GM23338 (cell line): ENCODE measurements around the gene ROGDI. TPM values are rescaled to one million over a fixed set of nuclear protein-coding genes. Genes with fewer than 3 reads are reported as not detected.

ENCODE experiments used
- ATAC-seq: fragments of 200-7000 bp; cut with Tn5 transposase; 3 replicates; pipeline ENCODE4 v1.9.1; 2020
- DNase-seq: peaks from one replicate; pipeline ENCODE4 v3.0.0-alpha.2; 2015; ENCODE audit warnings: low spot score
- H2AFZ ChIP-seq: fragments of 200-600 bp; sonication (generic); 2 replicates; pipeline ENCODE4 v1.8.0; 2016; ENCODE audit warnings: antibody characterized with exemption, mild to moderate bottlenecking, moderate library complexity
- H3F3A ChIP-seq: fragments of 200-600 bp; sonication (generic); replicated peaks from 2 replicates; pipeline ENCODE4 v1.8.0; 2017; ENCODE audit warnings: antibody characterized with exemption, mixed run types, low read depth
- H3K27ac ChIP-seq: fragments of 200-600 bp; sonication (generic); 2 replicates; pipeline ENCODE4 v1.6.1; 2016; ENCODE audit warnings: low read depth
- H3K27me3 ChIP-seq: fragments of 200-600 bp; sonication (generic); 2 replicates; pipeline ENCODE4 v1.8.0; 2016; ENCODE audit warnings: mild to moderate bottlenecking, mixed run types, moderate library complexity; ENCODE audit not compliant: insufficient read depth
- H3K36me3 ChIP-seq: fragments of 200-600 bp; sonication (generic); 2 replicates; pipeline ENCODE4 v1.8.0; 2016; ENCODE audit warnings: mild to moderate bottlenecking; ENCODE audit not compliant: insufficient read depth
- H3K4me1 ChIP-seq: fragments of 200-600 bp; sonication (generic); 2 replicates; pipeline ENCODE4 v1.8.0; 2016; ENCODE audit warnings: mild to moderate bottlenecking, moderate library complexity; ENCODE audit not compliant: insufficient read depth
- H3K4me2 ChIP-seq: fragments of 200-600 bp; sonication (generic); 2 replicates; pipeline ENCODE4 v1.7.1; 2017; ENCODE audit warnings: mixed run types
- H3K4me3 ChIP-seq: fragments of 200-600 bp; sonication (generic); 2 replicates; pipeline ENCODE4 v1.6.1; 2016; ENCODE audit warnings: mixed run types
- H3K79me2 ChIP-seq: fragments of 200-600 bp; sonication (generic); replicated peaks from 2 replicates; pipeline ENCODE4 v1.8.0; 2017; ENCODE audit warnings: mild to moderate bottlenecking; ENCODE audit not compliant: insufficient read depth
- H3K9me2 ChIP-seq: fragments of 200-600 bp; sonication (generic); 2 replicates; pipeline ENCODE4 v1.8.0; 2017; ENCODE audit not compliant: insufficient read depth
- H4K20me1 ChIP-seq: fragments of 200-600 bp; sonication (generic); replicated peaks from 2 replicates; pipeline ENCODE4 v1.8.0; 2017; ENCODE audit warnings: mild to moderate bottlenecking; ENCODE audit not compliant: insufficient read depth
- H3K27ac Mint-ChIP-seq: 2 replicates; pipeline ENCODE4 v1.8.0; 2020; ENCODE audit warnings: inconsistent platforms, mild to moderate bottlenecking, moderate library complexity, mixed read lengths
- H3K27me3 Mint-ChIP-seq: 3 replicates; pipeline ENCODE4 v1.8.0; 2022; ENCODE audit warnings: low read depth, mild to moderate bottlenecking, moderate library complexity, mixed read lengths, inconsistent platforms; ENCODE audit not compliant: insufficient read depth, poor library complexity
- H3K36me3 Mint-ChIP-seq: 3 replicates; pipeline ENCODE4 v1.8.0; 2021; ENCODE audit warnings: low read depth, mild to moderate bottlenecking, inconsistent platforms, moderate library complexity, mixed read lengths
- H3K4me1 Mint-ChIP-seq: 3 replicates; pipeline ENCODE4 v1.8.0; 2020; ENCODE audit warnings: mild to moderate bottlenecking, inconsistent platforms, mixed read lengths
- H3K4me3 Mint-ChIP-seq: 3 replicates; pipeline ENCODE4 v1.8.0; 2021; ENCODE audit warnings: moderate library complexity, mild to moderate bottlenecking, inconsistent platforms, mixed read lengths
- H3K9me3 Mint-ChIP-seq: 3 replicates; pipeline ENCODE4 v1.8.0; 2020; ENCODE audit warnings: moderate library complexity, mild to moderate bottlenecking, inconsistent platforms, mixed read lengths
- CREB1 ChIP-seq: fragments of 250-450 bp; sonication (Bioruptor Pico); IDR thresholded peaks from 2 replicates; pipeline ENCODE4 v1.5.0; 2020; ENCODE audit warnings: low read depth, mild to moderate bottlenecking, moderate library complexity
- CTCF ChIP-seq, 2 experiments: fragments of 200-600 bp in 1 of 2; sonication (generic) in 1 of 2; conservative IDR thresholded peaks; 2 replicates each; pipeline versions ENCODE4 v1.5.1 to v1.6.1; 2016 to 2017; ENCODE audit warnings: antibody characterized with exemption in 2 of 2, low read depth in 2 of 2, mild to moderate bottlenecking in 2 of 2, moderate library complexity in 1 of 2
- ETS1 ChIP-seq: IDR thresholded peaks from 2 replicates; pipeline ENCODE4 v1.6.1; 2016; ENCODE audit warnings: antibody characterized with exemption
- EZH2 ChIP-seq: fragments of 200-600 bp; sonication (generic); IDR thresholded peaks from one replicate; pipeline ENCODE4 v1.8.0; 2017; ENCODE audit warnings: antibody characterized with exemption, mild to moderate bottlenecking, low read depth; ENCODE audit not compliant: unreplicated experiment
- STAT1 ChIP-seq: IDR thresholded peaks from one replicate; pipeline ENCODE4 v1.6.1; 2016; ENCODE audit warnings: antibody characterized with exemption; ENCODE audit not compliant: unreplicated experiment
- ZNF114 ChIP-seq: fragments of 250-450 bp; sonication (Bioruptor Pico); IDR thresholded peaks from 2 replicates; pipeline ENCODE4 v1.5.0; 2020; ENCODE audit warnings: mild to moderate bottlenecking, moderate library complexity
- ZNF331 ChIP-seq: fragments of 250-450 bp; sonication (Bioruptor Pico); IDR thresholded peaks from 2 replicates; pipeline ENCODE4 v1.5.0; 2020; ENCODE audit warnings: low read depth, mild to moderate bottlenecking, moderate library complexity
- polyA plus RNA-seq: library from polyadenylated mRNA; unstranded; fragments of >200 nt; fragmentation: Nextera tagmentation; extraction: Ambion mirVana; gene quantifications from 2 replicates; pipeline ENCODE4 v1.2.1, GENCODE V29; 2016
- total RNA-seq: library from RNA; depleted of rRNA; stranded (reverse); fragments of >200 nt; shearing (Covaris generic); gene quantifications from 2 replicates; pipeline ENCODE4 v1.2.3, GENCODE V29; 2014

The ROGDI gene
- total and polyA plus RNA-seq, 2 experiments from 2014 or later = 30.3 to 38.8 TPM

- 0 out of 2 replicates have a peak, but pooled peaks cover 1% of the 10 kb centered on the region for H3K36me3 ChIP-seq
- H3K4me1 ChIP-seq = peaks cover 4% of the 10 kb centered on the region; the same call in 1 of the 2 replicates
Measured at GRCh38 chr16:4749700-4750257, 52.7 kb downstream of the ROGDI start.

GRCh38 chr16:4748682-4749411, 53.6 kb downstream of the ROGDI start:
- Mint-ChIP-seq H3K9me3 (no peaks in the 10 kb centered on the region), H3K27me3 (peaks cover 9% of the 10 kb centered on the region), H3K4me1 (peaks cover 7% of the 10 kb centered on the region), H3K36me3 (peaks cover 15% of the 10 kb centered on the region; the same call in 2 of the 3 replicates), H3K4me3 (no peak overlapping the region), H3K27ac (no peak overlapping the region)
- H3K4me2 ChIP-seq = no peak overlapping the region
- DNase-seq (no peak), ATAC-seq (no peak)
- H3K79me2 ChIP-seq = no peaks in the 10 kb centered on the region
- peaks cover 6% of the 10 kb centered on the region; the same call in 1 of the 2 replicates for H3K4me1 ChIP-seq
- no peak overlapping the region for H3K4me3 ChIP-seq
- H4K20me1 ChIP-seq = no peaks in the 10 kb centered on the region; the same call in 1 of the 2 replicates
- H3K27ac ChIP-seq = no peak overlapping the region
- peaks cover 3% of the 10 kb centered on the region; the same call in 1 of the 2 replicates for H3F3A ChIP-seq
- no peak for TF ChIP-seq CREB1
- TF ChIP-seq ZNF331 (CRISPR knock-in tag) = no peak
- no peak for TF ChIP-seq ZNF114 (CRISPR knock-in tag)
- TF ChIP-seq STAT1 = no peak
- TF ChIP-seq EZH2 = no peak
- no peak overlapping the region for H2AFZ ChIP-seq
- H3K9me2 ChIP-seq = no peaks in the 10 kb centered on the region
- H3K27me3 ChIP-seq = no peaks in the 10 kb centered on the region
- H3K36me3 ChIP-seq = no peaks in the 10 kb centered on the region

More at GRCh38 chr16:4749700-4750257, 52.7 kb downstream of the ROGDI start:
- no peaks in the 10 kb centered on the region for H3K9me2 ChIP-seq
- H3K4me1 Mint-ChIP-seq = peaks cover 2% of the 10 kb centered on the region; the same call in 1 of the 3 replicates
- H3K79me2 ChIP-seq = no peaks in the 10 kb centered on the region
- no peaks in the 10 kb centered on the region for H3K9me3 Mint-ChIP-seq
- no peak overlapping the region for H3K4me2 ChIP-seq
- H3K27ac ChIP-seq = no peak overlapping the region
- no peak for TF ChIP-seq EZH2
- TF ChIP-seq ZNF331 (CRISPR knock-in tag) = no peak
- no peak for TF ChIP-seq CTCF (conservative IDR thresholded peaks at IDR 0.05; ENCODE audit: low read depth in 2 of 2)
- TF ChIP-seq CREB1 = no peak
- TF ChIP-seq ETS1 = no peak
- no peak overlapping the region for H3K4me3 Mint-ChIP-seq
- no peaks in the 10 kb centered on the region for H3K27me3 ChIP-seq
- H2AFZ ChIP-seq = no peak overlapping the region
- ATAC-seq (no peak), DNase-seq (no peak)
- peaks cover 21% of the 10 kb centered on the region for H3K36me3 Mint-ChIP-seq
- H4K20me1 ChIP-seq = no peaks in the 10 kb centered on the region; the same call in 1 of the 2 replicates
- peaks cover 9% of the 10 kb centered on the region for H3K27me3 Mint-ChIP-seq
- no peak overlapping the region for H3K27ac Mint-ChIP-seq
- no peaks in the 10 kb centered on the region for H3F3A ChIP-seq
- H3K4me3 ChIP-seq = no peak overlapping the region
